ENCODE measurements around the gene CDK14. TPM values are rescaled to one million over a fixed set of nuclear protein-coding genes. Genes with fewer than 3 reads are reported as not detected.

Gene CDK14
- total RNA-seq, 1 donor from 2014 or later, result 64.6 TPM

- DNase-seq (ENCODE audit: low spot score in 2 of 2, unreplicated experiment in 2 of 2), result no peak
- H3K27ac Mint-ChIP-seq, result no peak overlapping the region
- H3K27me3 Mint-ChIP-seq (ENCODE audit: low read depth), result no peaks in the 10 kb centered on the region
- no peak for TF ChIP-seq CTCF (IDR thresholded peaks at IDR 0.05; ENCODE audit: unreplicated experiment)
- H3K9me3 Mint-ChIP-seq, result no peaks in the 10 kb centered on the region
- H3K4me3 Mint-ChIP-seq, result no peak overlapping the region
- peaks cover 9% of the 10 kb centered on the region for H3K4me1 Mint-ChIP-seq
- no peaks in the 10 kb centered on the region for H3K36me3 Mint-ChIP-seq
Observed at GRCh38 chr7:91149341-91150246, 553.5 kb downstream of the CDK14 start.

GRCh38 chr7:91151916-91152315 is 555.8 kb downstream of the CDK14 start:
- H3K4me3 Mint-ChIP-seq, result no peak overlapping the region
- H3K9me3 Mint-ChIP-seq, result no peaks in the 10 kb centered on the region
- peaks cover 9% of the 10 kb centered on the region for H3K4me1 Mint-ChIP-seq
- TF ChIP-seq CTCF (IDR thresholded peaks at IDR 0.05; ENCODE audit: unreplicated experiment), result no peak
- no peak for DNase-seq (ENCODE audit: low spot score in 2 of 2, unreplicated experiment in 2 of 2)
- H3K36me3 Mint-ChIP-seq, result no peaks in the 10 kb centered on the region
- H3K27me3 Mint-ChIP-seq (ENCODE audit: low read depth), result no peaks in the 10 kb centered on the region
- H3K27ac Mint-ChIP-seq, result no peak overlapping the region

GRCh38 chr7:91156316-91157185 is 560.4 kb downstream of the CDK14 start:
- Mint-ChIP-seq H3K4me3 (no peak overlapping the region), H3K36me3 (no peaks in the 10 kb centered on the region), H3K9me3 (no peaks in the 10 kb centered on the region), H3K27ac (no peak overlapping the region), H3K4me1 (no peaks in the 10 kb centered on the region), H3K27me3 (ENCODE audit: low read depth) (no peaks in the 10 kb centered on the region)
- no peak for TF ChIP-seq CTCF (IDR thresholded peaks at IDR 0.05; ENCODE audit: unreplicated experiment)
- no peak for DNase-seq (ENCODE audit: low spot score in 2 of 2, unreplicated experiment in 2 of 2)

GRCh38 chr7:91157579-91158320 is 561.6 kb downstream of the CDK14 start:
- no peak for DNase-seq (ENCODE audit: low spot score in 2 of 2, unreplicated experiment in 2 of 2)
- Mint-ChIP-seq H3K27me3 (ENCODE audit: low read depth) (no peaks in the 10 kb centered on the region), H3K36me3 (no peaks in the 10 kb centered on the region), H3K4me3 (no peak overlapping the region), H3K27ac (no peak overlapping the region), H3K9me3 (no peaks in the 10 kb centered on the region), H3K4me1 (no peaks in the 10 kb centered on the region)
- no peak for TF ChIP-seq CTCF (IDR thresholded peaks at IDR 0.05; ENCODE audit: unreplicated experiment)

GRCh38 chr7:91162436-91162835 is 566.3 kb downstream of the CDK14 start:
- no peak overlapping the region for H3K27ac Mint-ChIP-seq
- no peaks in the 10 kb centered on the region for H3K36me3 Mint-ChIP-seq
- no peaks in the 10 kb centered on the region for H3K4me1 Mint-ChIP-seq
- no peak overlapping the region for H3K4me3 Mint-ChIP-seq
- H3K27me3 Mint-ChIP-seq (ENCODE audit: low read depth), result no peaks in the 10 kb centered on the region
- DNase-seq (ENCODE audit: low spot score in 2 of 2, unreplicated experiment in 2 of 2), result no peak
- H3K9me3 Mint-ChIP-seq, result no peaks in the 10 kb centered on the region
- TF ChIP-seq CTCF (IDR thresholded peaks at IDR 0.05; ENCODE audit: unreplicated experiment), result no peak
